Measurements from ENCODE around the gene PEF1.

GRCh38 chr1:31628931-31629556 lies 15.6 kb downstream of the PEF1 start:
- TF ChIP-seq CTCF (conservative IDR thresholded peaks at IDR 0.05; ENCODE audit: low read depth, low read length) (no peak), EZH2 (IDR thresholded peaks at IDR 0.05; ENCODE audit: borderline replicate concordance, low read depth, low read length, poor library complexity, severe bottlenecking) (no peak)

Data from A673 (cell line).